A549 (cell line): ENCODE measurements around the gene VAV3. TPM values are rescaled to one million over a fixed set of nuclear protein-coding genes. Genes with fewer than 3 reads are reported as not detected.
A peak's percentile ranks its signal among the peaks of the same experiment; 100 is the strongest.

ENCODE experiments used
- ATAC-seq, 2 experiments: fragments of 200-7000 bp in 1 of 2; fragments of >200 bp in 1 of 2; cut with Nextera tagmentation in 1 of 2; cut with Tn5 transposase in 1 of 2; 3 replicates each; pipeline versions ENCODE4 v1.8.0 to v1.9.1; 2018 to 2020; ENCODE audit warnings: mild to moderate bottlenecking in 1 of 2, moderate library complexity in 1 of 2
- CTCF ChIA-PET: fragments of 300-600 bp; sonication (Branson Sonifier 250); formaldehyde crosslinking; extraction: SDS; loops from one replicate; lab custom pipeline; 2021; ENCODE audit warnings: antibody characterized with exemption, inconsistent platforms; lab: Yijun Ruan, JAX
- POLR2A ChIA-PET: fragments of 350-600 bp; formaldehyde crosslinking; extraction: SDS; loops from one replicate; lab custom pipeline; 2021; ENCODE audit warnings: antibody characterized with exemption, inconsistent platforms; lab: Yijun Ruan, JAX
- DNase-seq, 2 experiments: peaks; one replicate each; pipeline versions ENCODE4 v3.0.0 to v3.0.0-alpha.2; 2011 to 2016; ENCODE audit warnings: low read depth in 1 of 2, low spot score in 1 of 2
- FAIRE-seq: peaks from 2 replicates; lab custom pipeline; 2011; peaks lifted over from hg19 to GRCh38; lab: Jason Lieb, UNC
- H3K27ac ChIP-seq, 2 experiments: fragments of >200 bp; sonication (Bioruptor Twin); formaldehyde crosslinking; 3 replicates each; pipeline ENCODE4 v1.5.1; 2016 to 2017
- H3K4me1 ChIP-seq: fragments of >200 bp; sonication (Bioruptor Twin); formaldehyde crosslinking; 3 replicates; pipeline ENCODE4 v1.6.1; 2016
- H3K4me2 ChIP-seq: fragments of >200 bp; sonication (Bioruptor Twin); formaldehyde crosslinking; 3 replicates; pipeline ENCODE4 v1.6.1; 2016
- H3K4me3 ChIP-seq: fragments of >200 bp; sonication (Bioruptor Twin); formaldehyde crosslinking; 3 replicates; pipeline ENCODE4 v1.5.1; 2016
- H3K9me3 ChIP-seq: fragments of >200 bp; sonication (Bioruptor Twin); formaldehyde crosslinking; 3 replicates; pipeline ENCODE4 v1.6.1; 2016
- CBX8 ChIP-seq: fragments of 200-600 bp; sonication (generic); IDR thresholded peaks from 2 replicates; pipeline ENCODE4 v1.6.1; 2016
- FOSB ChIP-seq: fragments of 250-450 bp; sonication (Bioruptor Pico); IDR thresholded peaks from 2 replicates; pipeline ENCODE4 v1.5.0; 2020; ENCODE audit warnings: mild to moderate bottlenecking, moderate library complexity
- FOXS1 ChIP-seq: fragments of 250-450 bp; sonication (Bioruptor Pico); IDR thresholded peaks from 2 replicates; pipeline ENCODE4 v1.5.0; 2020; ENCODE audit warnings: mild to moderate bottlenecking, moderate library complexity
- HEYL ChIP-seq: fragments of 250-450 bp; sonication (Bioruptor Pico); IDR thresholded peaks from 2 replicates; pipeline ENCODE4 v1.8.0; 2021; ENCODE audit warnings: mild to moderate bottlenecking, moderate library complexity
- KDM5A ChIP-seq: fragments of 200-600 bp; sonication (generic); IDR thresholded peaks from 2 replicates; pipeline ENCODE4 v1.6.1; 2016; ENCODE audit warnings: antibody characterized with exemption, mild to moderate bottlenecking
- MAFK ChIP-seq: fragments of 450-650 bp; IDR thresholded peaks from 2 replicates; pipeline ENCODE4 v1.6.1; 2014; ENCODE audit not compliant: partially characterized antibody
- NR3C1 ChIP-seq: fragments of >200 bp; sonication (Bioruptor Twin); formaldehyde crosslinking; IDR thresholded peaks from 3 replicates; pipeline ENCODE4 v1.6.1; 2017
- POLR2A ChIP-seq: IDR thresholded peaks from 2 replicates; pipeline ENCODE4 v1.6.1; 2012; ENCODE audit warnings: mild to moderate bottlenecking, low read length
- RNF2 ChIP-seq: fragments of 200-600 bp; sonication (generic); IDR thresholded peaks from 2 replicates; pipeline ENCODE4 v1.6.1; 2016; ENCODE audit warnings: low read depth, mild to moderate bottlenecking, antibody characterized with exemption, moderate library complexity, borderline replicate concordance
- SMC3 ChIP-seq: fragments of >200 bp; sonication (Bioruptor Twin); formaldehyde crosslinking; IDR thresholded peaks from 3 replicates; pipeline ENCODE4 v1.6.1; 2018; ENCODE audit warnings: inconsistent platforms
- ZC3H11A ChIP-seq: fragments of 450-650 bp; IDR thresholded peaks from 2 replicates; pipeline ENCODE4 v1.6.1; 2014; ENCODE audit warnings: antibody characterized with exemption, mild to moderate bottlenecking
- ZFP36 ChIP-seq: fragments of 450-650 bp; IDR thresholded peaks from 2 replicates; pipeline ENCODE4 v1.6.1; 2014; ENCODE audit warnings: borderline replicate concordance; ENCODE audit not compliant: partially characterized antibody
- ZSCAN20 ChIP-seq: fragments of 250-450 bp; sonication (Bioruptor Pico); IDR thresholded peaks from 2 replicates; pipeline ENCODE4 v1.8.0; 2022; ENCODE audit warnings: mild to moderate bottlenecking, moderate library complexity
- WGBS: methylation state at CpG from one replicate; pipeline ENCODE4 v1.1.6; 2017; ENCODE audit errors: missing lambda C conversion rate; 5-methylcytosine and 5-hydroxymethylcytosine counted together
- polyA minus RNA-seq: library from RNA; depleted of rRNA, polyadenylated mRNA; stranded (reverse); fragments of >200 nt; gene quantifications from 2 replicates; pipeline ENCODE4 v1.2.3, GENCODE V29; 2011; rRNA and poly(A)+ RNA removed
- polyA plus RNA-seq, 4 experiments: library from polyadenylated mRNA; depleted of rRNA in 3 of 4; stranded (reverse); fragments of >200 nt; fragmentation: RNase III in 1 of 4; extraction: RNeasy Plus Mini Kit Qiagen cat#74134 plus additional on column Dnase treatment in 1 of 4; gene quantifications; 2 replicates in 3 of 4; 3 replicates in 1 of 4; pipeline ENCODE4 v1.2.3, GENCODE V29; 2011 to 2017
- TF ChIP-seq, protein P1 (sequence below): fragments of >200 bp; sonication (Bioruptor Twin); formaldehyde crosslinking; IDR thresholded peaks from 3 replicates; pipeline ENCODE4 v1.6.1; 2016
- TF ChIP-seq, protein P2 (sequence below): fragments of 150-350 bp; IDR thresholded peaks from 2 replicates; pipeline ENCODE4 v1.6.1; 2014; ENCODE audit warnings: low read depth, mild to moderate bottlenecking, low read length
- TF ChIP-seq, protein P3 (sequence below): IDR thresholded peaks from 2 replicates; pipeline ENCODE4 v1.6.1; 2012

VAV3 gene, protein sequence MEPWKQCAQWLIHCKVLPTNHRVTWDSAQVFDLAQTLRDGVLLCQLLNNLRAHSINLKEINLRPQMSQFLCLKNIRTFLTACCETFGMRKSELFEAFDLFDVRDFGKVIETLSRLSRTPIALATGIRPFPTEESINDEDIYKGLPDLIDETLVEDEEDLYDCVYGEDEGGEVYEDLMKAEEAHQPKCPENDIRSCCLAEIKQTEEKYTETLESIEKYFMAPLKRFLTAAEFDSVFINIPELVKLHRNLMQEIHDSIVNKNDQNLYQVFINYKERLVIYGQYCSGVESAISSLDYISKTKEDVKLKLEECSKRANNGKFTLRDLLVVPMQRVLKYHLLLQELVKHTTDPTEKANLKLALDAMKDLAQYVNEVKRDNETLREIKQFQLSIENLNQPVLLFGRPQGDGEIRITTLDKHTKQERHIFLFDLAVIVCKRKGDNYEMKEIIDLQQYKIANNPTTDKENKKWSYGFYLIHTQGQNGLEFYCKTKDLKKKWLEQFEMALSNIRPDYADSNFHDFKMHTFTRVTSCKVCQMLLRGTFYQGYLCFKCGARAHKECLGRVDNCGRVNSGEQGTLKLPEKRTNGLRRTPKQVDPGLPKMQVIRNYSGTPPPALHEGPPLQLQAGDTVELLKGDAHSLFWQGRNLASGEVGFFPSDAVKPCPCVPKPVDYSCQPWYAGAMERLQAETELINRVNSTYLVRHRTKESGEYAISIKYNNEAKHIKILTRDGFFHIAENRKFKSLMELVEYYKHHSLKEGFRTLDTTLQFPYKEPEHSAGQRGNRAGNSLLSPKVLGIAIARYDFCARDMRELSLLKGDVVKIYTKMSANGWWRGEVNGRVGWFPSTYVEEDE
- polyA plus RNA-seq (2011; rRNA removed) (17.9 and 22.7 TPM in 2 replicates), polyA plus RNA-seq (2017; fragmentation: RNase III; extraction: RNeasy Plus Mini Kit Qiagen cat#74134 plus additional on column Dnase treatment) (9.1 to 12.8 TPM (median 11.1 TPM) in 3 replicates), polyA minus RNA-seq (10.2 and 13.8 TPM in 2 replicates)
- polyA plus RNA-seq (2012; cell fraction: cytosol; rRNA removed), result 2.2 and 2.3 TPM in 2 replicates
- 1.2 and 2.0 TPM in 2 replicates for polyA plus RNA-seq (2012; cell fraction: nucleus; rRNA removed)

DNA sequence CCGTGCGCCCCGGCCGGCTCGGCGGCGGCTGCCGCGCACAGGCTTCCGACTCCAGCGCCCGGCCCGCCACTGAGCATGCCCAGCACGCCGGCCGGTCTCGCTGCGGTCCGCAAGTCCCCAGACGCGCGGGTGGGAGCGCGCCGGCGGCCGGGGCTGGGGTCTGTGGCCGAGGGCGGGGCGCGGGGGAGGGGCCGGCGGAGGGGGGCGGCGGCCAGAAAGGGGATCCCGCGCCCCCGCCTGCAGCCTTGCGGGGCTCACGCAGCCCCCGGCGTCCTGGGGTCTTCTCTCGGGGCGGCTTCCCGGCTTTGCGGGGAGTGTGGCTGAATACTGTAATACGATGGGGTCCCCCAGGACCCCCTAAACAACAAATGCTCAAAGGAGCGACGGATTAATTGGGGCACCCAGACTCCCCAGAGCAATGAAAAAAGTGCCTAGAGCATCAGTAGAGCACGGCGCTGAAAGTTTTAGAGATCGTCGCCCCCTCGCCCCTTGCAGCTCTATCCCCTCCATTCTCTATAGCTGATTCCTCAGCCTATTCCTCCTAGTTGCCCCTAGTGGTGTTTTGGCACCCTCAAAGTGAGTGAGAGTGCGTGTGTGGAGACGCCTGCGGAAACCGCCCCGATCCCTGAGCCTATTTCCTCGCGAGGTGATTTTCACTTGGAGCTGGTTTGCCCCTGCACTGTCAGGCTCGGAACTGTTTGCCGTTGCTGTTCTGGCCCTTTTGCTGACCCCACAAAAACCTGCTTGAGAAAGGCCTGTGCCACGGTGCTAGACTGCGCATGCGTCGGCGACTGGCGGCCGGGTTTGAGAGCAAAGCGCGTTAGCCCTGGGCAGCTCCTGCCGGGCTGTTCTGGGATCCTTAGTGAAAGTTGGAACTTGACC is at the start of gene VAV3:
Gene VAV3, minus strand, starts transcription at position 71 of the 882 bp plus-strand sequence. CDS start 311 bp downstream, outside the sequence.
- no peaks in the 10 kb centered on the region for H3K9me3 ChIP-seq
- ChIA-PET CTCF (interaction anchor here (1.1 kb wide), 1 partner anchor 10 kb away, joined by 3 read pairs; no protein-coding TSS in a partner anchor), POLR2A (no interaction called here)
- H3K27ac ChIP-seq, result peak within 1 kb of the TSS in 1 of 2 experiments; percentile 71; a peak in 3 of 6 replicates
- H3K4me1 ChIP-seq, result peaks cover 10% of the 10 kb centered on the region
- ATAC-seq (peak; percentile 90 to 91), FAIRE-seq (no peak), DNase-seq (peak; percentile 58 to 67)
- H3K4me2 ChIP-seq, result peak within 1 kb of the TSS; percentile 100
- 3% methylated on average over 19 of the region's 73 CpGs for WGBS
- TF ChIP-seq FOSB (CRISPR knock-in tag), result no peak
- TF ChIP-seq MAFK, result peak; percentile 90
- no peak for TF ChIP-seq SMC3
- peak within 1 kb of the TSS; percentile 68 for H3K4me3 ChIP-seq

DNA sequence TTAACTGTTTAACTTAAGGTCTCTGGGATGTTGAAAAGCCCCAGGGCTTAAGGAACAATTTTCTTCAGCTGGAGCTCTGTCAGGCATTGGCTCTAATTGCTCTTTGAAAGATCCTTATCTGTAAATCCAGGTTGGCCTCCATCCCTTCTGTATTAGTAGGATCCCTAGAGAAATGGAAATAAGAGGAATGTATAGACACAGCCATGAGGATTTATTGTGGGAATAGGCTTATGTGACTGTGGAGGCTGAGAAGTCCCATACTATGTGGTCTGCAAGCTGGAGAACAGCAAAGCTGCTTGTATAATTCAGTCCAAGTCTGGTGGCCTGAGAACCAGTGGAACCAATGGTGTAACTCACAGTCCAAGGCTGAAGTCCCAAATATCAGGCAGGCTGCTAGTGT is 47.6 kb upstream of the VAV3 start:
- no peak overlapping the region for H3K4me3 ChIP-seq
- FAIRE-seq (no peak), ATAC-seq (no peak), DNase-seq (no peak)
- ChIA-PET POLR2A (no interaction called here), CTCF (no interaction called here)
- no peaks in the 10 kb centered on the region for H3K4me1 ChIP-seq
- no peak overlapping the region for H3K27ac ChIP-seq
- TF ChIP-seq ZC3H11A, result no peak
- TF ChIP-seq ZSCAN20, result no peak
- TF ChIP-seq KDM5A, result no peak
- TF ChIP-seq FOXS1 (CRISPR knock-in tag), result no peak
- no peak overlapping the region for H3K4me2 ChIP-seq
- no peaks in the 10 kb centered on the region for H3K9me3 ChIP-seq

DNA sequence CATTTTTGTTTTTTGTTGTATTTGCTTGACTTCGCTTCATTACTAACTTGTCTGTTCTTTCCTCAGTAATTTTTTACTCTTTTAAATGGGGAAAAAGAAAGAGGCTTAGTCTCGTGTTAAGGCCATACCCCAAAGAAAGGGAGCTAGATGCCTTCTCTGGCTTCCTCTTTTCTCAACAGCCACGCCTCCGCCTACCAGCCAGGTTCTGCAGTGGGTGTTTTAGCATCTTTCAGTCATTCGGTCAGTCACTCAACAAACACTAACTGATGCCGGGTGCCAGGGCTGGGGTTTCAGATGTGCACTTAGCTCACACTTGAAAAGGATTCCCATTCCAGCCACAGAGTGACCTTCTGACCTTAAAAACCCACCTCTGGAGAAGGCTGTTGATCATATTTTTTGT is 46.3 kb upstream of the VAV3 start:
- 33% methylated on average over 6 of the region's 6 CpGs for WGBS
- H3K4me2 ChIP-seq, result no peak overlapping the region
- POLR2A ChIA-PET, result no interaction called here
- no peak for DNase-seq
- TF ChIP-seq FOXS1 (CRISPR knock-in tag) (no peak), HEYL (CRISPR knock-in tag) (no peak), ZFP36 (no peak)
- TF ChIP-seq, protein P1, sequence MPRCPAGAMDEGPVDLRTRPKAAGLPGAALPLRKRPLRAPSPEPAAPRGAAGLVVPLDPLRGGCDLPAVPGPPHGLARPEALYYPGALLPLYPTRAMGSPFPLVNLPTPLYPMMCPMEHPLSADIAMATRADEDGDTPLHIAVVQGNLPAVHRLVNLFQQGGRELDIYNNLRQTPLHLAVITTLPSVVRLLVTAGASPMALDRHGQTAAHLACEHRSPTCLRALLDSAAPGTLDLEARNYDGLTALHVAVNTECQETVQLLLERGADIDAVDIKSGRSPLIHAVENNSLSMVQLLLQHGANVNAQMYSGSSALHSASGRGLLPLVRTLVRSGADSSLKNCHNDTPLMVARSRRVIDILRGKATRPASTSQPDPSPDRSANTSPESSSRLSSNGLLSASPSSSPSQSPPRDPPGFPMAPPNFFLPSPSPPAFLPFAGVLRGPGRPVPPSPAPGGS, result no peak
- TF ChIP-seq, all 56 proteins: peak for 0
- H3K27ac ChIP-seq, result no peak overlapping the region
- H3K9me3 ChIP-seq, result no peaks in the 10 kb centered on the region
- CTCF ChIA-PET, result no interaction called here
- no peaks in the 10 kb centered on the region for H3K4me1 ChIP-seq
- FAIRE-seq (no peak), ATAC-seq (no peak)
- no peak overlapping the region for H3K4me3 ChIP-seq

DNA sequence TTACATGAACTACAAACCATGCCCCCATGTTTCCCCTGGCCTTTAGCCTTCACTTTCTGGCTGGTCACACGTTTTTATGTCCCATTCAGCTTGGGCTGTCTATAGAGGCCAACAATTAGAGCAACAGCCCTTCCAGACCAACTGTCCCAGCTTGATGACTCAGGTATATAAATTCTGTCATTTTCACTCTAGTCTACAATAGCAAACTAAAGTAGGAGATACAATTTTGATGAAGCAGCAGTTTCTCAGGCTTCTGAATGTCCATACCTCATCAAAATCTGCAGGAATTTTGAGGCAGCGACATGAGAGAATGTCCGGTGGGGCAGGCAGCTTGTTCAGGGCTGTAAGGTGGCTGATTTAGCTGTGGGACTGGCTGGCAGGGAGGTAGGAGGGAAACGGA is 45.6 kb upstream of the VAV3 start:
- FAIRE-seq (no peak), DNase-seq (no peak), ATAC-seq (no peak)
- no peak overlapping the region for H3K4me2 ChIP-seq
- ChIA-PET POLR2A (no interaction called here), CTCF (interaction anchor here (0.6 kb wide), 1 partner anchor 547 kb away, joined by 3 read pairs; no protein-coding TSS in a partner anchor)
- 32% methylated on average over 4 of the region's 4 CpGs for WGBS
- no peak overlapping the region for H3K4me3 ChIP-seq
- no peaks in the 10 kb centered on the region for H3K4me1 ChIP-seq
- no peak overlapping the region for H3K27ac ChIP-seq
- no peaks in the 10 kb centered on the region for H3K9me3 ChIP-seq
- no peak for TF ChIP-seq POLR2A
- no peak for TF ChIP-seq CBX8
- no peak for TF ChIP-seq NR3C1
- no peak for TF ChIP-seq RNF2
- TF ChIP-seq, protein P2, sequence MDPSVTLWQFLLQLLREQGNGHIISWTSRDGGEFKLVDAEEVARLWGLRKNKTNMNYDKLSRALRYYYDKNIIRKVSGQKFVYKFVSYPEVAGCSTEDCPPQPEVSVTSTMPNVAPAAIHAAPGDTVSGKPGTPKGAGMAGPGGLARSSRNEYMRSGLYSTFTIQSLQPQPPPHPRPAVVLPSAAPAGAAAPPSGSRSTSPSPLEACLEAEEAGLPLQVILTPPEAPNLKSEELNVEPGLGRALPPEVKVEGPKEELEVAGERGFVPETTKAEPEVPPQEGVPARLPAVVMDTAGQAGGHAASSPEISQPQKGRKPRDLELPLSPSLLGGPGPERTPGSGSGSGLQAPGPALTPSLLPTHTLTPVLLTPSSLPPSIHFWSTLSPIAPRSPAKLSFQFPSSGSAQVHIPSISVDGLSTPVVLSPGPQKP, result no peak
- TF ChIP-seq, protein P3, sequence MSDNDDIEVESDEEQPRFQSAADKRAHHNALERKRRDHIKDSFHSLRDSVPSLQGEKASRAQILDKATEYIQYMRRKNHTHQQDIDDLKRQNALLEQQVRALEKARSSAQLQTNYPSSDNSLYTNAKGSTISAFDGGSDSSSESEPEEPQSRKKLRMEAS, result no peak
- peak; percentile 52 for TF ChIP-seq MAFK
